CD4-positive, alpha-beta T cell (primary cell): ENCODE measurements around the gene TNS3. TPM values are rescaled to one million over a fixed set of nuclear protein-coding genes. Genes with fewer than 3 reads are reported as not detected.

Experiments used
- ATAC-seq: fragments of 200-7000 bp; cut with Tn5 transposase; one replicate; pipeline ENCODE4 v1.10.0; 2022; ENCODE audit warnings: mild to moderate bottlenecking; ENCODE audit not compliant: poor library complexity
- CTCF ChIA-PET: fragments of 350-600 bp; sonication (Branson Sonifier 250); formaldehyde crosslinking; loops from one replicate; lab custom pipeline; 2021; ENCODE audit warnings: antibody characterized with exemption, inconsistent platforms; lab: Charles Lee
- POLR2A ChIA-PET: fragments of 350-600 bp; sonication (Branson Sonifier 250); formaldehyde crosslinking; loops from one replicate; lab custom pipeline; 2021; ENCODE audit warnings: antibody characterized with exemption, inconsistent platforms; lab: Charles Lee
- DNase-seq, 14 experiments: peaks; one replicate each; pipeline ENCODE4 v3.0.0-alpha.2; 2013 to 2020; ENCODE audit warnings: mixed read lengths in 2 of 14
- H3K27ac ChIP-seq, 2 donors: one replicate each; pipeline versions ENCODE4 v1.5.1 to v1.7.0; 2013; ENCODE audit warnings: low read length in 2 of 2, low read depth in 1 of 2, mild to moderate bottlenecking in 1 of 2
- H3K27me3 ChIP-seq, 2 experiments: 1 replicate in 1 of 2; 2 replicates in 1 of 2; pipeline versions ENCODE4 v1.6.1 to v1.7.0; 2013; ENCODE audit warnings: low read length in 2 of 2, control low read depth in 1 of 2, mild to moderate bottlenecking in 1 of 2, moderate library complexity in 1 of 2; ENCODE audit not compliant: insufficient read depth in 2 of 2, control insufficient read depth in 1 of 2
- H3K36me3 ChIP-seq: one replicate; pipeline ENCODE4 v1.6.1; 2013; ENCODE audit warnings: low read length, control low read depth; ENCODE audit not compliant: insufficient read depth
- H3K4me1 ChIP-seq: one replicate; pipeline ENCODE4 v1.6.1; 2013; ENCODE audit warnings: low read length, control low read depth; ENCODE audit not compliant: insufficient read depth
- H3K4me3 ChIP-seq: one replicate; pipeline ENCODE4 v1.5.1; 2013; ENCODE audit warnings: mild to moderate bottlenecking, low read length, moderate library complexity
- H3K9me3 ChIP-seq, 2 experiments: 1 replicate in 1 of 2; 2 replicates in 1 of 2; pipeline versions ENCODE4 v1.6.1 to v1.7.0; 2013; ENCODE audit warnings: low read length in 2 of 2, mild to moderate bottlenecking in 2 of 2, control low read depth in 1 of 2, moderate library complexity in 1 of 2; ENCODE audit not compliant: control insufficient read depth in 1 of 2, insufficient read depth in 1 of 2
- H3K27ac Mint-ChIP-seq: one replicate; pipeline ENCODE4 v1.8.0; 2020; ENCODE audit warnings: mixed read lengths
- H3K27me3 Mint-ChIP-seq: one replicate; pipeline ENCODE4 v1.8.0; 2021; ENCODE audit warnings: mixed read lengths
- H3K36me3 Mint-ChIP-seq: one replicate; pipeline ENCODE4 v1.8.0; 2021; ENCODE audit warnings: low read depth, mixed read lengths
- H3K4me1 Mint-ChIP-seq: one replicate; pipeline ENCODE4 v1.8.0; 2021; ENCODE audit warnings: low read depth, mixed read lengths
- H3K4me3 Mint-ChIP-seq: one replicate; pipeline ENCODE4 v1.8.0; 2020; ENCODE audit warnings: mild to moderate bottlenecking, mixed read lengths
- H3K9me3 Mint-ChIP-seq: one replicate; pipeline ENCODE4 v1.8.0; 2020; ENCODE audit warnings: mixed read lengths
- CTCF ChIP-seq: fragments of 200-600 bp; IDR thresholded peaks from one replicate; pipeline ENCODE4 v1.8.0; 2022; ENCODE audit warnings: antibody characterized with exemption, mild to moderate bottlenecking
- intact Hi-C, 2 experiments: fragments of 100-400 bp; cut with DNase I in 1 of 2; cut with micrococcal nuclease in 1 of 2; formaldehyde crosslinking; loops; one replicate each; pipeline versions ENCODE4 v1.15.1 to v1.9.0; 2023 to 2025; cut with DNase I, micrococcal nuclease
- total RNA-seq, 174 experiments: library from RNA in 2 of 174; stranded (reverse) in 2 of 174; gene quantifications; one replicate each; pipeline ENCODE4 v1.2.3 and lab custom pipeline; 2021 to 2026

Gene TNS3
- total RNA-seq, 2 experiments from 2014 or later, result 0.16 to 0.47 TPM

DNA sequence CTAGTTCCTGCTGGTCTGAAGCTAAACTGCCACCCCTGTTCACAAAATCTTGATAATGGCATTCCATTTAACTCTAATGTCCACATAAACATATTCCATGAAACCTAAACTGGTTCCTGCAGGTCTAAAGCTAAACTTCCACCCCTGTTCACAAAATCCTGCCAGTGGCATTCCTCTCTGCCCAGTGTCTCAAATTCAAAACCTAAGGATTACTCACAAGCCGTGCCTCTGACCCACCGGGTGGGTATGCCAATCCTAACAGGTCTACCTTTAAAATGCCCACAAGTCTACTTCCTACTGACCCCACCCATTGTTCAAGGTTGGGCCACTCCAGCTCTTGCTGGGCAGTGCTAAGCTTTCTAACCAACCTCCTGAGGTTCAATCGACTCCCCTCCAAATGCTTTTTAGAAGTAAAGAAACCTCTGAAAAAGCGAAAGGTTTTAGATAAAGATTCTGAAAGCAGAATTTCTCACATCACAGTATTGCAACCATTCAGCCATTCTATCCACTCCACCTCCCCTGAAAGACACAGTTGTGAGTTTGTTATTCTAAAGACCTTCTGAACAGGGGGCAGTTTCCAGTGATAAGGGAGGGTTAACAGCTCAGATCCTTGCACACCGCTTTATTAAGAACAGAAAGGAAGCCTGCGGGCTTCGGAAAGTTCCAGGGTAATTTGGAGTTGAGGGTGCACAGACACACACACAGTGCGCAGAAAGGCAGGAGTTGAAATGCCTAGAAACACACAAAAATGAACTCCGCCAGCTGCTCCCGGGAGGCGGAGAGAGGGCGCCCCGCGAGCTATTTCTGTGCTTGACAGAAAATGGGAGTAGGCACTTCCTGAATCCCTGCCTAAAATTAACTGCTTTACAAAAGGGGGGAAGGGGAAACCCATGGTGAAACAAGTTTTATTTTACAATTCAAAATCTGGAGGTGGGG, 87.7 kb downstream of the TNS3 start:
- ChIA-PET POLR2A (no interaction called here), CTCF (no interaction called here)
- Mint-ChIP-seq H3K27ac (no peak overlapping the region), H3K9me3 (no peaks in the 10 kb centered on the region), H3K27me3 (no peaks in the 10 kb centered on the region), H3K36me3 (no peaks in the 10 kb centered on the region), H3K4me1 (no peaks in the 10 kb centered on the region), H3K4me3 (no peak overlapping the region)
- H3K4me1 ChIP-seq, result peaks cover 2% of the 10 kb centered on the region
- H3K36me3 ChIP-seq, result no peaks in the 10 kb centered on the region
- no peak for DNase-seq
- ATAC-seq, result no peak
- TF ChIP-seq CTCF, result no peak
- H3K27me3 ChIP-seq, result no peaks in the 10 kb centered on the region
- H3K4me3 ChIP-seq, result no peak overlapping the region
- peaks cover 0 to 8% of the 10 kb centered on the region in 2 experiments for H3K9me3 ChIP-seq
- intact Hi-C loops, result no loop called here
- no peak overlapping the region for H3K27ac ChIP-seq

GRCh38 chr7:47492716-47493325, 89.1 kb downstream of the TNS3 start:
- Histone ChIP-seq H3K4me3 (no peak overlapping the region), H3K27me3 (no peaks in the 10 kb centered on the region), H3K4me1 (peaks cover 1% of the 10 kb centered on the region), H3K27ac (no peak overlapping the region), H3K9me3 (peaks cover 0 to 11% of the 10 kb centered on the region in 2 experiments), H3K36me3 (no peaks in the 10 kb centered on the region)
- no peak for DNase-seq
- ChIA-PET POLR2A (no interaction called here), CTCF (no interaction called here)
- intact Hi-C loops, result no loop called here
- ATAC-seq, result no peak
- Mint-ChIP-seq H3K27me3 (no peaks in the 10 kb centered on the region), H3K27ac (no peak overlapping the region), H3K4me3 (no peak overlapping the region), H3K36me3 (no peaks in the 10 kb centered on the region), H3K9me3 (no peaks in the 10 kb centered on the region), H3K4me1 (no peaks in the 10 kb centered on the region)
- no peak for TF ChIP-seq CTCF

GRCh38 chr7:47490501-47491265, 91.2 kb downstream of the TNS3 start:
- Mint-ChIP-seq H3K9me3 (no peaks in the 10 kb centered on the region), H3K36me3 (no peaks in the 10 kb centered on the region), H3K4me1 (no peaks in the 10 kb centered on the region), H3K27ac (no peak overlapping the region), H3K27me3 (no peaks in the 10 kb centered on the region), H3K4me3 (no peak overlapping the region)
- ChIA-PET POLR2A (no interaction called here), CTCF (no interaction called here)
- H3K9me3 ChIP-seq, result peaks cover 0 to 11% of the 10 kb centered on the region in 2 experiments
- no peaks in the 10 kb centered on the region for H3K36me3 ChIP-seq
- H3K4me1 ChIP-seq, result no peaks in the 10 kb centered on the region
- ATAC-seq (no peak), DNase-seq (no peak)
- TF ChIP-seq CTCF, result no peak
- intact Hi-C loops, result no loop called here
- H3K27me3 ChIP-seq, result no peaks in the 10 kb centered on the region
- no peak overlapping the region for H3K27ac ChIP-seq
- H3K4me3 ChIP-seq, result no peak overlapping the region
